Stomach (tissue), 4 donors: Measurements from ENCODE around the gene SSH2.

ENCODE experiments used
- EP300 ChIP-seq: sonication (generic); formaldehyde crosslinking; IDR thresholded peaks from one replicate; pipeline ENCODE4 v1.6.1; 2017; ENCODE audit warnings: antibody characterized with exemption
- POLR2AphosphoS5 ChIP-seq, 3 donors: sonication (generic); formaldehyde crosslinking; IDR thresholded peaks; one replicate each; pipeline ENCODE4 v1.6.1; 2016; ENCODE audit warnings: antibody characterized with exemption in 3 of 3
- TF ChIP-seq, protein P1 (sequence below), 7 experiments: fragments of 450-650 bp in 4 of 7; fragments of 200-600 bp in 3 of 7; sonication (generic) in 3 of 7; IDR thresholded peaks; one replicate each; pipeline ENCODE4 v1.5.1; 2016 to 2019; ENCODE audit warnings: antibody characterized with exemption in 7 of 7, control low read depth in 2 of 7, mild to moderate bottlenecking in 1 of 7

DNA sequence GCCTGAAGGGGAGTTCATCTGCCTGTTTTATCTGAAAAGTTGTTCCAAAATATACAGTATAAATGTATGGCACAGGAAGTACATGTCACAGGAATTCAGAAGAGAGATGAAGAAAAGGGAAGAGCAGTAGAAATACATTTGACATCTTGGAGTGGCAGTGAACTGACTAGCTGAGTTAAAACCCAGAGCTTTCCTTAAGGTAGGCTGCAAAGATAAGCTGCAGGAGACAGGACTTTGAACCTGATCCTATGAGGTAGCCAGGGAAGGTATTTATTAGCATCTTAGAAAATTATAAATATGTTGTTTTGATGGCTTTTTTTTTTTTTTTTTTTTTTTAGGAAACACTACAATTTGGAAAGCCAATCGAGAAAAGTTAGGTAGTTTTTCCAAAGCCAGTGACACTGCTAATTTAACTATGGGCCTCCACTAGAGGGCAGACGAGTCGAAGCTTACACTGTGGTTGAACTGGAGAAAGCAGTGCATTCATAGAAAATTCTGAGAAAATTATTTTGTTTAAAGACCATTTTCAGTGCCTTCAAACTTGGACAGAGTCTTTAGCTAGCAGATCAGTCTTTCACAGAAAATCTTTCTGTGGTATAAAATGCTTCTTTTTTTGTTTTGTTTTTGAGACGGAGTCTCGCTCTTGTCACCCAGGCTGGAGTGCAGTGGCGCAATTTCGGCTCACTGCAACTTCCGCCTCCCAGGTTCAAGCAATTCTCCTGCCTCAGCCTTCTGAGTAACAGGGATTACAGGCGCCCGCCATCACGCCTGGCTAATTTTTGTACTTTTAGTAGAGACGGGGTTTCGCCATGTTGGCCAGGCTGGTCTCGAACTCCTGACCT is 122.3 kb downstream of the SSH2 start:
- TF ChIP-seq, protein P1, sequence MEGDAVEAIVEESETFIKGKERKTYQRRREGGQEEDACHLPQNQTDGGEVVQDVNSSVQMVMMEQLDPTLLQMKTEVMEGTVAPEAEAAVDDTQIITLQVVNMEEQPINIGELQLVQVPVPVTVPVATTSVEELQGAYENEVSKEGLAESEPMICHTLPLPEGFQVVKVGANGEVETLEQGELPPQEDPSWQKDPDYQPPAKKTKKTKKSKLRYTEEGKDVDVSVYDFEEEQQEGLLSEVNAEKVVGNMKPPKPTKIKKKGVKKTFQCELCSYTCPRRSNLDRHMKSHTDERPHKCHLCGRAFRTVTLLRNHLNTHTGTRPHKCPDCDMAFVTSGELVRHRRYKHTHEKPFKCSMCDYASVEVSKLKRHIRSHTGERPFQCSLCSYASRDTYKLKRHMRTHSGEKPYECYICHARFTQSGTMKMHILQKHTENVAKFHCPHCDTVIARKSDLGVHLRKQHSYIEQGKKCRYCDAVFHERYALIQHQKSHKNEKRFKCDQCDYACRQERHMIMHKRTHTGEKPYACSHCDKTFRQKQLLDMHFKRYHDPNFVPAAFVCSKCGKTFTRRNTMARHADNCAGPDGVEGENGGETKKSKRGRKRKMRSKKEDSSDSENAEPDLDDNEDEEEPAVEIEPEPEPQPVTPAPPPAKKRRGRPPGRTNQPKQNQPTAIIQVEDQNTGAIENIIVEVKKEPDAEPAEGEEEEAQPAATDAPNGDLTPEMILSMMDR (IDR thresholded peaks at IDR 0.05), result peak in 5 of 7 experiments; percentile 45 to 75 (median 62)
- TF ChIP-seq EP300, result no peak
- no peak for TF ChIP-seq POLR2AphosphoS5 (IDR thresholded peaks at IDR 0.05)
